OCI-LY7 (cell line): Measurements from ENCODE around the gene RXRB.

Source experiments
- EZH2phosphoT487 ChIP-seq: fragments of 200-600 bp; sonication (generic); IDR thresholded peaks from 2 replicates; pipeline ENCODE4 v1.6.1; 2018; ENCODE audit warnings: low read depth, borderline replicate concordance, mild to moderate bottlenecking, mixed run types, antibody characterized with exemption, low read length, moderate library complexity, mixed read lengths
- TF ChIP-seq, protein P1 (sequence below): fragments of 200-600 bp; sonication (generic); conservative IDR thresholded peaks from 2 replicates; pipeline ENCODE4 v1.5.1; 2014; ENCODE audit warnings: mild to moderate bottlenecking, antibody characterized with exemption, low read length, moderate library complexity, mixed read lengths

DNA sequence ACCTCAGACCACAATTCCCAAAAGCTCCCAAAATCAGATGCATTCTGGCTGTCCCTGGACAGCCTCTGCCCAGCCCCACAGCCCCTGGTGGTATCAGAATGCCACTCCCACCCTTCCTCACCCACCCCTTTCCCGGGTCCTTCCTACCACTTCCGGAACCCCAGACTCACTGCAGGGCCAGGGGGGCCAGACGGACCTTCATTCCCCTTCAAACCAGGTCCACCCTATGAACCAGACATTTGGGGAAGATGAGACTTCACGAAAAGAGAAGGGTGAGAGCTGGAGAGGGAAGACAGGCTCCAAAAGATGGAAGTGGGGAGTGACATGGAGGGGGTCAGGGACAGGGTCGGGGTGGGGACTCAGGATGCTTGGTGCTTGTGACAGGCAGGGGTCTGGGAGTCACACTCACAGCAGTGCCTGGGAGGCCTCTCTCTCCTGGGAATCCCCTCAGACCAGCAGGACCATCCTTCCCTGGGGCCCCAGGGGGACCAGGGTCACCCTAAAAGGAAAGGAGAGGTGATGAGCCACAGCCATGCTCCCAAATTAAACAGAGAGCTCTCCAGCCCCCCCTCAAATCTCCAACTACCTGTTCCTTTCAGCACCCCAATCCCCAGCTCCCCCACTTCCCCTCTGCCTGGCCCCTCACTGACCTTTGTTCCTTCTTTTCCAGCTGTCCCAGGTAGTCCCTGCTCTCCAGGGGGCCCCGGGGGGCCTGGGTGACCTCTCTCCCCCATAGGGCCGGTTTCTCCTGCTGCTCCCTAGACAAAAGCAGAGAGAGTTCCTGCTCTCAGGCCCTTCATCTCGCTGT is 28.4 kb downstream of the RXRB start:
- TF ChIP-seq, protein P1, sequence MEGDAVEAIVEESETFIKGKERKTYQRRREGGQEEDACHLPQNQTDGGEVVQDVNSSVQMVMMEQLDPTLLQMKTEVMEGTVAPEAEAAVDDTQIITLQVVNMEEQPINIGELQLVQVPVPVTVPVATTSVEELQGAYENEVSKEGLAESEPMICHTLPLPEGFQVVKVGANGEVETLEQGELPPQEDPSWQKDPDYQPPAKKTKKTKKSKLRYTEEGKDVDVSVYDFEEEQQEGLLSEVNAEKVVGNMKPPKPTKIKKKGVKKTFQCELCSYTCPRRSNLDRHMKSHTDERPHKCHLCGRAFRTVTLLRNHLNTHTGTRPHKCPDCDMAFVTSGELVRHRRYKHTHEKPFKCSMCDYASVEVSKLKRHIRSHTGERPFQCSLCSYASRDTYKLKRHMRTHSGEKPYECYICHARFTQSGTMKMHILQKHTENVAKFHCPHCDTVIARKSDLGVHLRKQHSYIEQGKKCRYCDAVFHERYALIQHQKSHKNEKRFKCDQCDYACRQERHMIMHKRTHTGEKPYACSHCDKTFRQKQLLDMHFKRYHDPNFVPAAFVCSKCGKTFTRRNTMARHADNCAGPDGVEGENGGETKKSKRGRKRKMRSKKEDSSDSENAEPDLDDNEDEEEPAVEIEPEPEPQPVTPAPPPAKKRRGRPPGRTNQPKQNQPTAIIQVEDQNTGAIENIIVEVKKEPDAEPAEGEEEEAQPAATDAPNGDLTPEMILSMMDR, result no peak
- TF ChIP-seq EZH2phosphoT487, result no peak
